HS-5 (cell line): ENCODE measurements around the gene ERAS.
"Not testable (repeated sequence)": the region's sequence is repeated elsewhere in the genome, so short reads cannot be mapped to it uniquely, and the experiment has no call there.

ENCODE experiments used
- DNase-seq: peaks from one replicate; pipeline ENCODE4 v3.0.0-alpha.2; 2012; ENCODE audit warnings: low read depth

ERAS gene

GRCh38 chrX:48833542-48834138 is 7.3 kb downstream of the ERAS start:
- no peak for DNase-seq

- no peak for DNase-seq
Measured at GRCh38 chrX:48834383-48834709, 8.0 kb downstream of the ERAS start.

- no peak for DNase-seq
Measured at GRCh38 chrX:48835524-48836329, 9.4 kb downstream of the ERAS start, which contains the start of gene PCSK1N. PCSK1N (minus strand) TSS chrX:48835610; CDS start chrX:48835532, 78 bp downstream.

- DNase-seq: no peak
Measured at GRCh38 chrX:48839686-48840085, 13.4 kb downstream of the ERAS start.

- DNase-seq: no peak
Measured at GRCh38 chrX:48848847-48849246, 22.5 kb downstream of the ERAS start.

- no peak for DNase-seq
Measured at GRCh38 chrX:48852857-48853256, 26.5 kb downstream of the ERAS start.

GRCh38 chrX:48853494-48853893 is 27.2 kb downstream of the ERAS start:
- DNase-seq: not testable (repeated sequence)

- DNase-seq: not testable (repeated sequence)
Measured at GRCh38 chrX:48854121-48854804, 27.9 kb downstream of the ERAS start.

GRCh38 chrX:48854898-48855297 is 28.6 kb downstream of the ERAS start:
- DNase-seq: no peak

GRCh38 chrX:48864210-48864609 is 37.9 kb downstream of the ERAS start:
- peak; percentile 44 for DNase-seq

GRCh38 chrX:48872017-48872416 is 45.7 kb downstream of the ERAS start:
- DNase-seq: not testable (repeated sequence)

GRCh38 chrX:48876944-48877343 is 50.6 kb downstream of the ERAS start:
- not testable (repeated sequence) for DNase-seq
